ENCODE data around the gene HOXC11. TPM values are rescaled to one million over a fixed set of nuclear protein-coding genes. Genes with fewer than 3 reads are reported as not detected.

The HOXC11 gene
- polyA plus RNA-seq, 1 experiment = not detected

- no peak for DNase-seq (ENCODE audit: low read depth, low spot score)
- Histone ChIP-seq H3K9me3 (ENCODE audit: control insufficient read depth, insufficient read depth, low read length) (peaks cover 14% of the 10 kb centered on the region; the same call in 1 of the 2 replicates), H3K4me3 (ENCODE audit: low read depth, low read length) (no peak overlapping the region), H3K27me3 (ENCODE audit: control insufficient read depth, insufficient read depth, low read length) (peaks cover 92% of the 10 kb centered on the region), H3K27ac (ENCODE audit: low read depth, low read length) (no peak overlapping the region)
- CTCF ChIA-PET = no interaction called here
- TF ChIP-seq, protein P1, sequence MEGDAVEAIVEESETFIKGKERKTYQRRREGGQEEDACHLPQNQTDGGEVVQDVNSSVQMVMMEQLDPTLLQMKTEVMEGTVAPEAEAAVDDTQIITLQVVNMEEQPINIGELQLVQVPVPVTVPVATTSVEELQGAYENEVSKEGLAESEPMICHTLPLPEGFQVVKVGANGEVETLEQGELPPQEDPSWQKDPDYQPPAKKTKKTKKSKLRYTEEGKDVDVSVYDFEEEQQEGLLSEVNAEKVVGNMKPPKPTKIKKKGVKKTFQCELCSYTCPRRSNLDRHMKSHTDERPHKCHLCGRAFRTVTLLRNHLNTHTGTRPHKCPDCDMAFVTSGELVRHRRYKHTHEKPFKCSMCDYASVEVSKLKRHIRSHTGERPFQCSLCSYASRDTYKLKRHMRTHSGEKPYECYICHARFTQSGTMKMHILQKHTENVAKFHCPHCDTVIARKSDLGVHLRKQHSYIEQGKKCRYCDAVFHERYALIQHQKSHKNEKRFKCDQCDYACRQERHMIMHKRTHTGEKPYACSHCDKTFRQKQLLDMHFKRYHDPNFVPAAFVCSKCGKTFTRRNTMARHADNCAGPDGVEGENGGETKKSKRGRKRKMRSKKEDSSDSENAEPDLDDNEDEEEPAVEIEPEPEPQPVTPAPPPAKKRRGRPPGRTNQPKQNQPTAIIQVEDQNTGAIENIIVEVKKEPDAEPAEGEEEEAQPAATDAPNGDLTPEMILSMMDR (IDR thresholded peaks at IDR 0.05; ENCODE audit: low read depth, low read length) = no peak
- POLR2A ChIA-PET = no interaction called here
These were observed 24.0 kb upstream of the HOXC11 start for GRCh38 chr12:53948650-53949593.

GRCh38 chr12:53949631-53950436 lies 23.1 kb upstream of the HOXC11 start:
- peaks cover 17% of the 10 kb centered on the region; the same call in 1 of the 2 replicates for H3K9me3 ChIP-seq (ENCODE audit: control insufficient read depth, insufficient read depth, low read length)
- ChIA-PET POLR2A (no interaction called here), CTCF (no interaction called here)
- DNase-seq (ENCODE audit: low read depth, low spot score) = no peak
- no peak overlapping the region for H3K4me3 ChIP-seq (ENCODE audit: low read depth, low read length)
- H3K27me3 ChIP-seq (ENCODE audit: control insufficient read depth, insufficient read depth, low read length) = peaks cover 92% of the 10 kb centered on the region
- no peak overlapping the region for H3K27ac ChIP-seq (ENCODE audit: low read depth, low read length)
- TF ChIP-seq, protein P1 (IDR thresholded peaks at IDR 0.05; ENCODE audit: low read depth, low read length) = no peak

DNA sequence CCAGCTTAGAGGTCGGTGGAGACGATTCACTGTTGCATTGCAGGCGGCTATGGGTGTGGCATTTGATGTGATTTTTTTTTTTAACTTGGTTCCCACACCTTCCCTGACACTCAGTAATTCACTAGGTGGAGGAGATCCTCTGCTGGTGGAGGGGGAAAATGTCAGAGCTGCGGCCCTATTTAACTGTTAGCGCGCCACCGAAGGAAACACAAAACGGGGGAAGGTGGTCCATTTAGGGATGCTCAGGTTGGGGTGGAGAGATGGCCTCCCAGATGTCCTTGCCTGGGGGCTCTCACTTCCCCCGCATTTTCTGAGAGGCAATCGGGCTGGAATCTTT lies 22.5 kb upstream of the HOXC11 start:
- Histone ChIP-seq H3K27ac (ENCODE audit: low read depth, low read length) (no peak overlapping the region), H3K4me3 (ENCODE audit: low read depth, low read length) (no peak overlapping the region), H3K27me3 (ENCODE audit: control insufficient read depth, insufficient read depth, low read length) (peaks cover 90% of the 10 kb centered on the region), H3K9me3 (ENCODE audit: control insufficient read depth, insufficient read depth, low read length) (peaks cover 19% of the 10 kb centered on the region; the same call in 1 of the 2 replicates)
- no peak for DNase-seq (ENCODE audit: low read depth, low spot score)
- TF ChIP-seq, protein P1 (IDR thresholded peaks at IDR 0.05; ENCODE audit: low read depth, low read length) = no peak
- POLR2A ChIA-PET = no interaction called here
- CTCF ChIA-PET = no interaction called here

DNA sequence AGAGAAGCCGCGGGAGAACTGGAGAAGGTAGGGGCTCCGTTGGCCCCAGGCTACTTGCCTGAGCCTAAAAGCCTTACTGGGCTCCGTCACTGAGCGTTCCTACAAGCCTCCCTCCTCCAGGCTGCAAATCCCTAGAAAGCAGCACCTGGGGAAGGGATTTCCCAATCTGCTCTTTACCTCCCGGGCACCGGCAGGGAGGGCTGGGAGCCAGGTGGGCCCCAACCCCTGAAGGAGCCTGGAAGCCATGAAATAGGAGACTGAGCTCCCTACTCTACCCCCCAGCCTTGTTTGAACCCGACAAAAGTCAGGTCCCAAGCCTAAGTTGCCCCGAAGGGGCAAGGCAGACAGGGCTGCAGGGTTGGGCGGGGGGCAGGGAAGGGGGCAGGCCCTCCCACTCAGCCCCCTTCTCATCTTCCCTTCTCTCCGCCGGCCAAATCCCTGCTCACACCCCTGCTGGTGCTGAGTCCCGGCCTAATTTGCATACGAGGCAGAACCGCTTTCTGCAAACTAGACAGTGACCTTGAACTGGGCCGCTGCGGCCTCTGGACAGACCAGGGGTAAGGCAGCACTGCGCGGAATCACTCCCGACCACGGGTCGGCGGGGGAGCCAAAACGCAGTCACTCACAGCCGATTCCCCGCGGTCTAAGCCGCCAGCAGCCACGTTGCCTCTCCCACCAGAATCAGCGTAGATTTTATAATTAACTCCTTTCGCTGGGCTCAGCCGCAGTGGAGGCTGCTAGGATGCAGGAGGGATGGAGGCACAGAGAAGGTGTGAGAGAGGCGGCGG lies 21.9 kb upstream of the HOXC11 start:
- POLR2A ChIA-PET = no interaction called here
- H3K27me3 ChIP-seq (ENCODE audit: control insufficient read depth, insufficient read depth, low read length) = peaks cover 91% of the 10 kb centered on the region

More for the DNA sequence above, 21.9 kb upstream of the HOXC11 start:
- no peak for DNase-seq (ENCODE audit: low read depth, low spot score)
- CTCF ChIA-PET = no interaction called here
- Histone ChIP-seq H3K9me3 (ENCODE audit: control insufficient read depth, insufficient read depth, low read length) (peaks cover 19% of the 10 kb centered on the region; the same call in 1 of the 2 replicates), H3K4me3 (ENCODE audit: low read depth, low read length) (no peak overlapping the region), H3K27ac (ENCODE audit: low read depth, low read length) (no peak overlapping the region)
- TF ChIP-seq, protein P1 (IDR thresholded peaks at IDR 0.05; ENCODE audit: low read depth, low read length) = no peak
